Ecto neural progenitor cell (in vitro differentiated cells): Measurements from ENCODE around the gene LYST.
A peak's percentile ranks its signal among the peaks of the same experiment; 100 is the strongest.
"Not testable (repeated sequence)": the region's sequence is repeated elsewhere in the genome, so short reads cannot be mapped to it uniquely, and the experiment has no call there.

Experiments
- DNase-seq: peaks from one replicate; pipeline ENCODE4 v3.0.0-alpha.2; 2018; ENCODE audit warnings: low spot score

LYST gene

GRCh38 chr1:235657747-235658526, 208.8 kb downstream of the LYST start:
- DNase-seq, result no peak

- no peak for DNase-seq
Measured at GRCh38 chr1:235657269-235657668, 209.4 kb downstream of the LYST start.

- no peak for DNase-seq
Measured at GRCh38 chr1:235652364-235652763, 214.3 kb downstream of the LYST start.

GRCh38 chr1:235651170-235651806, 215.4 kb downstream of the LYST start:
- DNase-seq, result no peak

GRCh38 chr1:235650341-235651169, 216.2 kb downstream of the LYST start:
- DNase-seq, result peak; percentile 76

GRCh38 chr1:235649368-235650163, 217.1 kb downstream of the LYST start, which contains the start of gene GNG4:
GNG4 (minus strand) TSS chr1:235649784; CDS start chr1:235583838, 65,946 bp downstream.
- peak; percentile 84 for DNase-seq

- peak; percentile 85 for DNase-seq
Measured at GRCh38 chr1:235648954-235649367, 217.7 kb downstream of the LYST start.

- DNase-seq, result no peak
Measured at GRCh38 chr1:235648407-235648907, 218.2 kb downstream of the LYST start.

GRCh38 chr1:235647537-235647936, 219.2 kb downstream of the LYST start:
- DNase-seq, result not testable (repeated sequence)

GRCh38 chr1:235646463-235646862, 220.2 kb downstream of the LYST start:
- DNase-seq, result no peak

- DNase-seq, result no peak
Measured at GRCh38 chr1:235644693-235645305, 221.9 kb downstream of the LYST start.

GRCh38 chr1:235643837-235644692, 222.6 kb downstream of the LYST start:
- DNase-seq, result no peak

GRCh38 chr1:235642943-235643371, 223.7 kb downstream of the LYST start:
- no peak for DNase-seq

- no peak for DNase-seq
Measured at GRCh38 chr1:235642011-235642942, 224.4 kb downstream of the LYST start.

- no peak for DNase-seq
Measured at GRCh38 chr1:235640580-235640979, 226.1 kb downstream of the LYST start.

- no peak for DNase-seq
Measured at GRCh38 chr1:235639226-235640205, 227.2 kb downstream of the LYST start.

GRCh38 chr1:235638612-235639011, 228.1 kb downstream of the LYST start:
- not testable (repeated sequence) for DNase-seq
